Calu3 (cell line): Measurements from ENCODE around the gene TRIM47. TPM values are rescaled to one million over a fixed set of nuclear protein-coding genes. Genes with fewer than 3 reads are reported as not detected.

ENCODE experiments used
- BruUV-seq: library from RNA; stranded (reverse); fragments of 400-500 nt; replicated peaks from 2 replicates; lab custom pipeline; 2021; lab: Mats Ljungman, UMichigan
- CTCF ChIA-PET: fragments of 300-600 bp; sonication (Branson Sonifier 250); formaldehyde crosslinking; loops from one replicate; lab custom pipeline; 2022; ENCODE audit warnings: antibody characterized with exemption; lab: Charles Lee
- DNase-seq: peaks from one replicate; pipeline ENCODE4 v3.0.0; 2022
- H3K27ac Mint-ChIP-seq: one replicate; pipeline ENCODE4 v1.8.0; 2022; ENCODE audit warnings: mixed read lengths; ENCODE audit not compliant: unreplicated experiment
- H3K27me3 Mint-ChIP-seq: one replicate; pipeline ENCODE4 v1.8.0; 2022; ENCODE audit warnings: mixed read lengths; ENCODE audit not compliant: unreplicated experiment
- H3K36me3 Mint-ChIP-seq: one replicate; pipeline ENCODE4 v1.8.0; 2022; ENCODE audit warnings: mild to moderate bottlenecking, moderate library complexity, mixed read lengths; ENCODE audit not compliant: insufficient read depth, unreplicated experiment
- H3K4me1 Mint-ChIP-seq: one replicate; pipeline ENCODE4 v1.8.0; 2022; ENCODE audit warnings: mild to moderate bottlenecking, low read depth, mixed read lengths; ENCODE audit not compliant: unreplicated experiment
- H3K4me3 Mint-ChIP-seq: one replicate; pipeline ENCODE4 v1.8.0; 2022; ENCODE audit warnings: mild to moderate bottlenecking, low read depth, moderate library complexity, mixed read lengths; ENCODE audit not compliant: unreplicated experiment
- H3K9me3 Mint-ChIP-seq: one replicate; pipeline ENCODE4 v1.8.0; 2022; ENCODE audit warnings: low read depth, mixed read lengths; ENCODE audit not compliant: unreplicated experiment
- intact Hi-C: fragments of 100-400 bp; cut with micrococcal nuclease; formaldehyde crosslinking; loops from one replicate; pipeline ENCODE4 v1.10.0; 2022; ENCODE audit not compliant: unreplicated experiment
- total RNA-seq: library from RNA; stranded (reverse); gene quantifications from 2 replicates; pipeline ENCODE4 v1.2.3, GENCODE V29; 2022
- TF ChIP-seq, protein P1 (sequence below): fragments of 200-600 bp; IDR thresholded peaks from one replicate; pipeline ENCODE4 v1.8.0; 2022; ENCODE audit warnings: antibody characterized with exemption; ENCODE audit not compliant: unreplicated experiment

The TRIM47 gene
- total RNA-seq, 1 experiment from 2014 or later = 54.1 TPM

DNA sequence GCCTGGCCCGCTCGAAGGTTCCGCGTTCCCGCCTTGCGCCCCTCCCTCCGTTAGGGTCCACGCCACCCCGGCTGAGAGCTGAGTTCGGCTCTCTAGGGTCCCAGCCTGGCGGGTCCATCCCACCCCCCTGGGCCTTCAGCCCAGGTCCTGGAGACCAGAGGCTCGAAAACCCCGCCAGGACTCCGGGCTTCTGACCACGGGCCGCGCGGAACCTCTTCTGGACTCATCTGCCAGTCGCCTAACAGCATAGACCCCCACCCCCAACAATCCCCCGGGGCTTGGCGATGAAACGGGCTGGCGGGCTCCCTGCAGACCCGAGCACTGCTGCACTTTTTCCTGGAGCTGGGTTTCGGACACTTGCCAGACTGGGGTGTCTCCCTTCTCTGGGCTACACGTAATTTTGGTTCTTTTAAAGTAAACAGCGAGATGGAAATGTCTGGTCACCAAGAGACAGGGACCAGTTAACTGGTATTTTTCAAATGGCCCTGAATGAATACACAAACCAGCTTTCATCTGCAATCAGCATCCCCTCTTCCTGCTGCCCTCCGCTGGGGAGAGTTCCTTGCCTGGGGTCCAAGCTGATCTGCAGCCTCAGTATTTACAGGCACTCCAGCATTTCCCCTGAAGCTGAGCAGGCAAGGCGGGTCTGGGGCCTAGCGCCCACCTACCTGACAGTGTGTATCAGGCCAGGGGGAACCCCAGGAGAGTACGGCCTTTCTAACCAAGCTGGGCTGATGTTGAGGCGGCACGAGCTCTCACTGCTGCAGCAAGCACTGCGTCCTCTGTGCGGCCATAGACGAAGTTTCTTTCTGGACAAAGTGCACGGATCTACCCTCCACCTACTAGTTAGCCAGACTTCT lies 19.0 kb upstream of the TRIM47 start:
- peak overlapping the region; percentile 65 for H3K4me3 Mint-ChIP-seq
- TF ChIP-seq, protein P1, sequence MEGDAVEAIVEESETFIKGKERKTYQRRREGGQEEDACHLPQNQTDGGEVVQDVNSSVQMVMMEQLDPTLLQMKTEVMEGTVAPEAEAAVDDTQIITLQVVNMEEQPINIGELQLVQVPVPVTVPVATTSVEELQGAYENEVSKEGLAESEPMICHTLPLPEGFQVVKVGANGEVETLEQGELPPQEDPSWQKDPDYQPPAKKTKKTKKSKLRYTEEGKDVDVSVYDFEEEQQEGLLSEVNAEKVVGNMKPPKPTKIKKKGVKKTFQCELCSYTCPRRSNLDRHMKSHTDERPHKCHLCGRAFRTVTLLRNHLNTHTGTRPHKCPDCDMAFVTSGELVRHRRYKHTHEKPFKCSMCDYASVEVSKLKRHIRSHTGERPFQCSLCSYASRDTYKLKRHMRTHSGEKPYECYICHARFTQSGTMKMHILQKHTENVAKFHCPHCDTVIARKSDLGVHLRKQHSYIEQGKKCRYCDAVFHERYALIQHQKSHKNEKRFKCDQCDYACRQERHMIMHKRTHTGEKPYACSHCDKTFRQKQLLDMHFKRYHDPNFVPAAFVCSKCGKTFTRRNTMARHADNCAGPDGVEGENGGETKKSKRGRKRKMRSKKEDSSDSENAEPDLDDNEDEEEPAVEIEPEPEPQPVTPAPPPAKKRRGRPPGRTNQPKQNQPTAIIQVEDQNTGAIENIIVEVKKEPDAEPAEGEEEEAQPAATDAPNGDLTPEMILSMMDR = no peak
- peaks cover 12% of the 10 kb centered on the region for H3K4me1 Mint-ChIP-seq
- no peaks in the 10 kb centered on the region for H3K9me3 Mint-ChIP-seq
- intact Hi-C loops = no loop called here
- H3K27ac Mint-ChIP-seq = no peak overlapping the region
- CTCF ChIA-PET = interaction anchor here (1.1 to 2.1 kb wide), 4 partner anchors 22 to 133 kb away, joined by 3 to 9 read pairs (median 6); partner anchors contain the start of gene WBP2
- TSS peak; percentile 55 for BruUV-seq
- no peaks in the 10 kb centered on the region for H3K27me3 Mint-ChIP-seq
- DNase-seq = no peak
- peaks cover 43% of the 10 kb centered on the region for H3K36me3 Mint-ChIP-seq

DNA sequence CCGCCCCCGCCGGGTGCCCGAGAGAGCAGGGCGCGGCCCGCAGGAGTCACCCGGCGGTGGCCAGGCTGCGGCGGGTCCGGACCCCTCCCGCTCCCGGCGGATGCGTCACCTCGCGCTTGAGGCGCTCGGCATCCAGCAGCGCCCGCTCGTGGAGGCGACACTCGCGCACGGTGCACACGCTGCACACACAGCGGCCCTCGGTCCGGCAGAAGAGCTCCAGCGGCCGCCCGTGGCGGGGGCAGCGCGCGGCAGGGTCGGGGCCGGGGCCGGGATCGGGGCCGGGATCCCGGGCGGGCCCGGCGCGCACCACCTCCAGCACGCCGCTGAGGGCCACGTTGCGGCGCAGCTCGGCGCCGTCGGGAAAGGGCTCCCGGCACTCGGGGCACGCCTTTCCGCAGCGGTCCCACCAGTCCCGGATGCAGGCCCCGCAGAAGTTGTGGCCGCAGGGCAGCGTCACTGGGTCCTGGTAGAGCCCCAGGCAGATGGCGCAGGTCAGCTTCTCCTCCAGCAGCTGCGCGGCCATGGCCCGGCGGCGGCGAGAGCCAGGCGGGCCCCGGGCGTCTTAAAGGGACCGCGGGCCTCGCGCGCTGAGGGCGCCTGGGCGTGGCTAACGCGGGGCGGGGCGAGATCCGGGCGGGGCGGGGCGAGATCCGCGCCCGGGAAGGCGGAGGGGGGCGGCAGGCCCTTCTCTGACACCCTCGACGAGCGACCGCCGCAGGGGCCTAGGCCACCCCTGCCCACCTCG lies 18.2 kb upstream of the TRIM47 start, which contains the start of gene TRIM65:
TSS of gene TRIM65 (minus strand) at position 537 of the 745 bp plus-strand sequence. CDS start at position 523, 14 bp downstream.
- CTCF ChIA-PET = interaction anchor here (0.5 to 2.1 kb wide), 6 partner anchors 21 to 133 kb away, joined by 3 to 9 read pairs (median 4); partner anchors contain the start of gene WBP2
- Mint-ChIP-seq H3K9me3 (no peaks in the 10 kb centered on the region), H3K4me3 (peak within 1 kb of the TSS; percentile 65), H3K36me3 (peaks cover 49% of the 10 kb centered on the region), H3K27me3 (no peaks in the 10 kb centered on the region), H3K4me1 (peaks cover 12% of the 10 kb centered on the region), H3K27ac (peak within 1 kb of the TSS; percentile 22)
- intact Hi-C loops = no loop called here
- DNase-seq = peak; percentile 74
- TF ChIP-seq, protein P1 = no peak
- no TSS peak for BruUV-seq

DNA sequence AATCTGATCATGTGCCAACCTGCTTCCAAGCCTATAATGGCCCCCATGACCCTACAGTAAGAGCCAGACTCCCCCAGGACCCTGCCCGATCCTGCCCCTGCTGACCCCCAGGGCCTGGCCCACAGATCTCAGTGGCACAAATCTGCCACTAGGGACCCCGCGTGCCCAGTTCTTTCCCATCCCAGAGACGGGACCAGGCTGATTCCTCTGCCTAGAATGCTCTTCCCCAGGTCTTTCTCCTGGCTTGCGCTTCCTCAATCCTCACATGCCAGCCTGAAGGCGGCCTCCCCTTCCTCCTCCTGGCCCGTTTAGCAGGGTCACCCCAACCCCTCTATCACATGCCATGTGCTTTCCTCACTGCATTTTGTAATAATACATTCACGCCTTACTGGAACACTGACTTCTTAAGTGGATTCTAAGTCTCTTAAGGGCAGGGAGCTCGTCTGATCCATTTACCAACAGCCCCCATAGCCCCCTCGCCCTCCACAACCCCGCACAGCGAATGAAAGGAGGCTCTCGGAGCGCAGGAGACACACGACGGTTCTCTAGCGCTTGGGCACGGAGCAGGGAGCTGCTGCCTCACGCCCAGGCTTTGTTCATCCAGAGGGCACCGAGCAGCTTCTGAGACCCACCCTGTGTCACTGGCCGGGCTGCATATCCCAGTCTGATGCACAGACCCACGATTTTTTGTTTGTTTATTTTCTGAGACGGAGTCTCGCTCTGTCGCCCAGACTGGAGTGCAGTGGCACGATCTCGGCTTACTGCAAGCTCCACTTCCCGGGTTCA lies 17.2 kb upstream of the TRIM47 start:
- no TSS peak for BruUV-seq
- Mint-ChIP-seq H3K27ac (peak overlapping the region; percentile 22), H3K4me3 (peak overlapping the region; percentile 65), H3K27me3 (no peaks in the 10 kb centered on the region), H3K4me1 (peaks cover 12% of the 10 kb centered on the region), H3K9me3 (no peaks in the 10 kb centered on the region), H3K36me3 (peaks cover 41% of the 10 kb centered on the region)
- intact Hi-C loops = no loop called here
- TF ChIP-seq, protein P1 = peak; percentile 25
- CTCF ChIA-PET = interaction anchor here (0.5 to 2.1 kb wide), 5 partner anchors 20 to 97 kb away, joined by 3 to 9 read pairs (median 5); partner anchors contain the start of gene WBP2
- DNase-seq = peak; percentile 39
